NCI-H345 treated with DMSO at 0.1 percent for 48 hours (cell line): ENCODE data around the gene CHID1.

Source experiments
- DNase-seq: peaks from one replicate; lab custom pipeline; 2025; ENCODE audit not compliant: unreplicated experiment; lab: John Stamatoyannopoulos, UW

Gene CHID1

GRCh38 chr11:910589-911030 lies at the start of gene CHID1:
TSS of gene CHID1 (minus strand) at chr11:910810. CDS start at chr11:904816, 5,994 bp downstream.
- peak; percentile 32 for DNase-seq

GRCh38 chr11:959608-960007 lies 49.0 kb upstream of the CHID1 start:
- no peak for DNase-seq

- no peak for DNase-seq
Measured at GRCh38 chr11:959027-959426, 48.4 kb upstream of the CHID1 start.

GRCh38 chr11:958101-958500 lies 47.5 kb upstream of the CHID1 start:
- DNase-seq: no peak

- DNase-seq: no peak
Measured at GRCh38 chr11:957212-957920, 46.8 kb upstream of the CHID1 start.

GRCh38 chr11:955154-956063 lies 44.8 kb upstream of the CHID1 start:
- no peak for DNase-seq

GRCh38 chr11:954392-955153 lies 44.0 kb upstream of the CHID1 start:
- no peak for DNase-seq

GRCh38 chr11:953512-953911 lies 42.9 kb upstream of the CHID1 start:
- no peak for DNase-seq

GRCh38 chr11:952406-953385 lies 42.1 kb upstream of the CHID1 start:
- DNase-seq: no peak

GRCh38 chr11:951507-951906 lies 40.9 kb upstream of the CHID1 start:
- DNase-seq: no peak

- DNase-seq: no peak
Measured at GRCh38 chr11:947744-948143, 37.1 kb upstream of the CHID1 start.

- no peak for DNase-seq
Measured at GRCh38 chr11:945986-946385, 35.4 kb upstream of the CHID1 start.

GRCh38 chr11:944711-945470 lies 34.3 kb upstream of the CHID1 start:
- no peak for DNase-seq

GRCh38 chr11:942823-943222 lies 32.2 kb upstream of the CHID1 start:
- DNase-seq: no peak

- peak; percentile 26 for DNase-seq
Measured at GRCh38 chr11:940496-941135, 30.0 kb upstream of the CHID1 start.

GRCh38 chr11:937841-938261 lies 27.2 kb upstream of the CHID1 start:
- DNase-seq: no peak

- no peak for DNase-seq
Measured at GRCh38 chr11:936199-936598, 25.6 kb upstream of the CHID1 start.

GRCh38 chr11:934527-934926 lies 23.9 kb upstream of the CHID1 start:
- DNase-seq: no peak

GRCh38 chr11:933936-934335 lies 23.3 kb upstream of the CHID1 start:
- DNase-seq: no peak
